ENCODE results near the gene ADM2. TPM values are rescaled to one million over a fixed set of nuclear protein-coding genes. Genes with fewer than 3 reads are reported as not detected.

The ADM2 gene
- total RNA-seq, 2 donors from 2014 or later = 4.0 to 4.2 TPM

DNA sequence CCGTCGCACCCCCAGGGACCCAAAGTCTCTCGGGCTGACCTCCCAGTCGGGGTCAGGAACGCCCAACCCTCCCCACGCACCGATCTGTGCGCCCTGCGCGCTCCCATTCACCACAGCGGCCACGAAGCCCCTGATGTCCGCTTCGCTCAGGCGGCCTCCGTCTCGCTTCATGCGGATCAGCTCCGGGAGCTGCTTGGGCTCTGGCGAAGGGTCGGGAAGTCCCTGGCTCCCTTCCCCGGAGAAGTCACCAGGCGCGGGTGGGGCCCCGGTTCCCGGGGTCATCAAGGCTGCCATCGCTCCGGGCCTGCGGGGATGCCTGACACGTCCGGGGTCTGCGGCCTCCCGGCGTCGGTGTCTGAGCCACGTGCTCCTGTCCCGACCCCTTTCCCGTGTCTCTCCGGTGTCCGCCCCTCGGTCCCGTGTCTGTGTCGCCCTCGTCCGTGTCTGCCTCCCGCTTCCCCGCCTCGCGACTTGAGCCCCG, 48.1 kb downstream of the ADM2 start:
- Mint-ChIP-seq H3K4me1 (peaks cover 12% of the 10 kb centered on the region), H3K27ac (no peak overlapping the region), H3K4me3 (no peak overlapping the region), H3K36me3 (ENCODE audit: low read depth) (no peaks in the 10 kb centered on the region), H3K9me3 (no peaks in the 10 kb centered on the region), H3K27me3 (ENCODE audit: insufficient read depth) (peaks cover 65% of the 10 kb centered on the region)
- DNase-seq = peak; percentile 66
- H3K36me3 ChIP-seq (ENCODE audit: control insufficient read depth, insufficient read depth, low read length) = no peaks in the 10 kb centered on the region
- H3K4me3 ChIP-seq (ENCODE audit: low read length) = no peak overlapping the region
- H3K27ac ChIP-seq (ENCODE audit: low read depth, low read length) = no peak overlapping the region
- no peaks in the 10 kb centered on the region for H3K9me3 ChIP-seq (ENCODE audit: control insufficient read depth, low read length)
- no peak overlapping the region for H3K9ac ChIP-seq (ENCODE audit: extremely low read depth, low read length, poor library complexity, severe bottlenecking)
- TF ChIP-seq, protein P1, sequence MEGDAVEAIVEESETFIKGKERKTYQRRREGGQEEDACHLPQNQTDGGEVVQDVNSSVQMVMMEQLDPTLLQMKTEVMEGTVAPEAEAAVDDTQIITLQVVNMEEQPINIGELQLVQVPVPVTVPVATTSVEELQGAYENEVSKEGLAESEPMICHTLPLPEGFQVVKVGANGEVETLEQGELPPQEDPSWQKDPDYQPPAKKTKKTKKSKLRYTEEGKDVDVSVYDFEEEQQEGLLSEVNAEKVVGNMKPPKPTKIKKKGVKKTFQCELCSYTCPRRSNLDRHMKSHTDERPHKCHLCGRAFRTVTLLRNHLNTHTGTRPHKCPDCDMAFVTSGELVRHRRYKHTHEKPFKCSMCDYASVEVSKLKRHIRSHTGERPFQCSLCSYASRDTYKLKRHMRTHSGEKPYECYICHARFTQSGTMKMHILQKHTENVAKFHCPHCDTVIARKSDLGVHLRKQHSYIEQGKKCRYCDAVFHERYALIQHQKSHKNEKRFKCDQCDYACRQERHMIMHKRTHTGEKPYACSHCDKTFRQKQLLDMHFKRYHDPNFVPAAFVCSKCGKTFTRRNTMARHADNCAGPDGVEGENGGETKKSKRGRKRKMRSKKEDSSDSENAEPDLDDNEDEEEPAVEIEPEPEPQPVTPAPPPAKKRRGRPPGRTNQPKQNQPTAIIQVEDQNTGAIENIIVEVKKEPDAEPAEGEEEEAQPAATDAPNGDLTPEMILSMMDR (conservative IDR thresholded peaks at IDR 0.05) = no peak
- no peaks in the 10 kb centered on the region for H3K4me1 ChIP-seq (ENCODE audit: control insufficient read depth, insufficient read depth, low read length)
- WGBS, 2 experiments (ENCODE audit: insufficient coverage in 1 of 2, insufficient read length in 1 of 2) = 27 to 40% methylated on average over 33 to 50 of the region's 50 CpGs
- H3K27me3 ChIP-seq (ENCODE audit: control insufficient read depth, insufficient read depth, low read length, poor library complexity, severe bottlenecking) = peaks cover 57% of the 10 kb centered on the region

DNA sequence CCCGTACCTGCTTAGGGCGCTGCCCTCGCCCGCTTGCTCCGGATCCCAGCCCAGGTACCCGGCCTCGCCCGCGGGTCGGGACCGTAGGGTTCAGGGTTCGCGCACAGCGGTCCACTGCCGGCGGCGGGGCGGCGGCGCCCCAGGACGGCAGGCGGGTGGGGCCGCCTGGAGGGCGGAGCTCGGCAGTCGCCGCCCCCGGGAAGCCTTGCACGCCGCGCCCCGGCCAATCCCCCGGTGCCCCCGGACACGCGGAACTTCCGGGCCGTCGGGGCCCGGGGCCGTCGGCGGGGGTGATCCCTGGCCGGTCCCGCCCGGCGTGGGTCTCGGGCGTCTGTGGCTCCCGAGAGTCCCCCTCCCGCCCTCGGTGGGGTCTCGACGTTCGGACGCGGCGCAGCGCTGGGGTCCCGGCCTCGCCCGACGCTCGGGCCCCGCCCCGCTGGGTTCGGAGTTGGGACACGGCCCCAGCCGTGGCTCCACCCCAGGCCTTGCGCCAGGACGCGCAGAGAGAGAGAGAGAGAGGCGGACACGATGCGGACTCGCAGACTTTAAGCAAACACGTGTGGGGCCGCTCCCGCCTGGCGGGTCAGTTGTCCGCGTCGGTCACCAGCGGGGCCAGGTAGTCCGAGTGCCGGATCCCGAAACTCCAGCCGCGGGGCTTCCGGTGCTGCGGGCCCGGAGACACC, 48.7 kb downstream of the ADM2 start, which contains the start of gene TYMP:
Gene TYMP (minus strand): TSS at position 116 of the 683 bp plus-strand sequence. CDS start 303 bp downstream, outside the sequence.
- H3K4me1 Mint-ChIP-seq = peaks cover 8% of the 10 kb centered on the region
- H3K4me3 Mint-ChIP-seq = peak within 1 kb of the TSS; percentile 56
- H3K27ac Mint-ChIP-seq = no peak within 1 kb of the TSS
- Histone ChIP-seq H3K4me3 (ENCODE audit: low read length) (no peak within 1 kb of the TSS), H3K27me3 (ENCODE audit: control insufficient read depth, insufficient read depth, low read length, poor library complexity, severe bottlenecking) (peaks cover 57% of the 10 kb centered on the region), H3K27ac (ENCODE audit: low read depth, low read length) (no peak within 1 kb of the TSS), H3K9ac (ENCODE audit: extremely low read depth, low read length, poor library complexity, severe bottlenecking) (peak within 1 kb of the TSS; percentile 41), H3K36me3 (ENCODE audit: control insufficient read depth, insufficient read depth, low read length) (no peaks in the 10 kb centered on the region), H3K9me3 (ENCODE audit: control insufficient read depth, low read length) (no peaks in the 10 kb centered on the region), H3K4me1 (ENCODE audit: control insufficient read depth, insufficient read depth, low read length) (no peaks in the 10 kb centered on the region)
- TF ChIP-seq, protein P1 (conservative IDR thresholded peaks at IDR 0.05) = no peak
- peak; percentile 68 for DNase-seq
- no peaks in the 10 kb centered on the region for H3K36me3 Mint-ChIP-seq (ENCODE audit: low read depth)
- H3K27me3 Mint-ChIP-seq (ENCODE audit: insufficient read depth) = peaks cover 65% of the 10 kb centered on the region
- no peaks in the 10 kb centered on the region for H3K9me3 Mint-ChIP-seq
- WGBS, 2 experiments (ENCODE audit: insufficient coverage in 1 of 2, insufficient read length in 1 of 2) = 6 to 7% methylated on average over 27 to 92 of the region's 92 CpGs

DNA sequence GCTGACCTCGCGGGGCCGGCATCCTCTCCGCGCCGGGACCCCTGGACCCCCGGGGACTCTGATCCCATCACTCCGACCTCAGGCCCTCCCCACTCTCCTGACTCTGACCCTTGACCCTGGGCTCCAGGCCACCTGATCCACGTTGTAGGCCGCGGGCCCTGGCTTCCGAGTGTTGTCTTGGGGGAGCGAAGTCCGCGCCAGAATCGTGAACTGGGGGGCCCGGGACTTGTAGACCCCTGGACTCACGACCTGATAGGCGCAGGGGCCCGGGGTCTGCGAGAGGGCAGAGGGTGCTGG, 49.2 kb downstream of the ADM2 start:
- H3K9me3 ChIP-seq (ENCODE audit: control insufficient read depth, low read length) = no peaks in the 10 kb centered on the region
- TF ChIP-seq, protein P1 (conservative IDR thresholded peaks at IDR 0.05) = no peak
- H3K4me1 Mint-ChIP-seq = peaks cover 8% of the 10 kb centered on the region
- no peak overlapping the region for H3K27ac ChIP-seq (ENCODE audit: low read depth, low read length)
- no peak overlapping the region for H3K27ac Mint-ChIP-seq
- H3K4me3 Mint-ChIP-seq = peak overlapping the region; percentile 56
- H3K36me3 Mint-ChIP-seq (ENCODE audit: low read depth) = no peaks in the 10 kb centered on the region
- DNase-seq = no peak
- no peak overlapping the region for H3K9ac ChIP-seq (ENCODE audit: extremely low read depth, low read length, poor library complexity, severe bottlenecking)
- WGBS, 2 experiments (ENCODE audit: insufficient coverage in 1 of 2, insufficient read length in 1 of 2) = 9 to 15% methylated on average over 4 to 21 of the region's 21 CpGs
- H3K27me3 Mint-ChIP-seq (ENCODE audit: insufficient read depth) = peaks cover 65% of the 10 kb centered on the region
- no peaks in the 10 kb centered on the region for H3K4me1 ChIP-seq (ENCODE audit: control insufficient read depth, insufficient read depth, low read length)
- no peaks in the 10 kb centered on the region for H3K9me3 Mint-ChIP-seq
- H3K4me3 ChIP-seq (ENCODE audit: low read length) = no peak overlapping the region
- H3K27me3 ChIP-seq (ENCODE audit: control insufficient read depth, insufficient read depth, low read length, poor library complexity, severe bottlenecking) = peaks cover 57% of the 10 kb centered on the region
- no peaks in the 10 kb centered on the region for H3K36me3 ChIP-seq (ENCODE audit: control insufficient read depth, insufficient read depth, low read length)

Measured in endodermal cell (in vitro differentiated cells).